Mononuclear cell (primary cell): ENCODE measurements around the gene OR52L1. TPM values are rescaled to one million over a fixed set of nuclear protein-coding genes. Genes with fewer than 3 reads are reported as not detected.

ENCODE experiments used
- H3K27me3 ChIP-seq: 2 replicates; pipeline ENCODE4 v1.6.0; 2011; ENCODE audit warnings: low read length, control low read depth; ENCODE audit not compliant: insufficient read depth
- H3K4me1 ChIP-seq: 2 replicates; pipeline ENCODE4 v1.5.1; 2011; ENCODE audit warnings: mild to moderate bottlenecking, low read length, control low read depth; ENCODE audit not compliant: insufficient read depth
- H3K4me3 ChIP-seq: 2 replicates; pipeline ENCODE4 v1.5.1; 2011; ENCODE audit warnings: mild to moderate bottlenecking, low read length, moderate library complexity
- H3K9me3 ChIP-seq: 2 replicates; pipeline ENCODE4 v1.5.1; 2011; ENCODE audit warnings: low read depth, mild to moderate bottlenecking, control low read depth, low read length
- total RNA-seq: library from RNA; depleted of rRNA; stranded (reverse); fragments of >200 nt; gene quantifications from one replicate; pipeline ENCODE4 v1.2.3, GENCODE V29; 2012

Gene OR52L1
- total RNA-seq, result not detected

- H3K4me1 ChIP-seq, result no peaks in the 10 kb centered on the region
- H3K27me3 ChIP-seq, result peaks cover 3% of the 10 kb centered on the region
- no peak within 1 kb of the TSS for H3K4me3 ChIP-seq
- no peaks in the 10 kb centered on the region for H3K9me3 ChIP-seq
Observed at GRCh38 chr11:5986885-5987284, at the start of gene OR52L1. Gene OR52L1 (minus strand): TSS chr11:5986985. CDS start chr11:5986930, 55 bp downstream.

GRCh38 chr11:6030708-6031405 lies 44.1 kb upstream of the OR52L1 start, which contains the start of gene OR56A1:
Gene OR56A1 (minus strand): TSS chr11:6030758. CDS start chr11:6027692, 3,066 bp downstream.
- H3K9me3 ChIP-seq, result no peaks in the 10 kb centered on the region
- H3K4me1 ChIP-seq, result no peaks in the 10 kb centered on the region
- no peak within 1 kb of the TSS for H3K4me3 ChIP-seq
- peaks cover 13% of the 10 kb centered on the region for H3K27me3 ChIP-seq

- no peaks in the 10 kb centered on the region for H3K9me3 ChIP-seq
- H3K27me3 ChIP-seq, result peaks cover 2% of the 10 kb centered on the region
- peaks cover 4% of the 10 kb centered on the region for H3K4me1 ChIP-seq
- no peak overlapping the region for H3K4me3 ChIP-seq
Observed at GRCh38 chr11:6027501-6027900, 40.7 kb upstream of the OR52L1 start.

GRCh38 chr11:6025056-6025455 lies 38.3 kb upstream of the OR52L1 start:
- Histone ChIP-seq H3K27me3 (peaks cover 2% of the 10 kb centered on the region), H3K9me3 (no peaks in the 10 kb centered on the region), H3K4me1 (peaks cover 4% of the 10 kb centered on the region), H3K4me3 (no peak overlapping the region)

- Histone ChIP-seq H3K4me3 (no peak overlapping the region), H3K4me1 (peaks cover 4% of the 10 kb centered on the region), H3K9me3 (no peaks in the 10 kb centered on the region), H3K27me3 (peaks cover 14% of the 10 kb centered on the region)
Observed at GRCh38 chr11:6022956-6023355, 36.2 kb upstream of the OR52L1 start.

GRCh38 chr11:6013042-6013441 lies 26.3 kb upstream of the OR52L1 start:
- Histone ChIP-seq H3K9me3 (no peaks in the 10 kb centered on the region), H3K27me3 (peaks cover 13% of the 10 kb centered on the region), H3K4me1 (peaks cover 9% of the 10 kb centered on the region), H3K4me3 (no peak overlapping the region)

- no peaks in the 10 kb centered on the region for H3K9me3 ChIP-seq
- peaks cover 9% of the 10 kb centered on the region for H3K4me1 ChIP-seq
- H3K27me3 ChIP-seq, result peaks cover 7% of the 10 kb centered on the region
- H3K4me3 ChIP-seq, result no peak overlapping the region
Observed at GRCh38 chr11:6012035-6012668, 25.4 kb upstream of the OR52L1 start.

- H3K4me1 ChIP-seq, result peaks cover 3% of the 10 kb centered on the region
- no peak within 1 kb of the TSS for H3K4me3 ChIP-seq
- H3K9me3 ChIP-seq, result no peaks in the 10 kb centered on the region
- H3K27me3 ChIP-seq, result peaks cover 6% of the 10 kb centered on the region
Observed at GRCh38 chr11:6006846-6007245, 20.1 kb upstream of the OR52L1 start, which contains the start of gene OR56A4. Gene OR56A4 (minus strand): TSS chr11:6006946. CDS start chr11:6002992, 3,954 bp downstream.

GRCh38 chr11:6006395-6006794 lies 19.6 kb upstream of the OR52L1 start:
- H3K4me3 ChIP-seq, result no peak overlapping the region

GRCh38 chr11:6002202-6002699 lies 15.5 kb upstream of the OR52L1 start:
- Histone ChIP-seq H3K4me1 (no peaks in the 10 kb centered on the region), H3K4me3 (no peak overlapping the region), H3K9me3 (no peaks in the 10 kb centered on the region), H3K27me3 (peaks cover 2% of the 10 kb centered on the region)

More at GRCh38 chr11:6006395-6006794, 19.6 kb upstream of the OR52L1 start:
- Histone ChIP-seq H3K9me3 (no peaks in the 10 kb centered on the region), H3K4me1 (no peaks in the 10 kb centered on the region), H3K27me3 (peaks cover 6% of the 10 kb centered on the region)

- H3K4me1 ChIP-seq, result no peaks in the 10 kb centered on the region
- no peaks in the 10 kb centered on the region for H3K9me3 ChIP-seq
- no peak overlapping the region for H3K4me3 ChIP-seq
- H3K27me3 ChIP-seq, result peaks cover 2% of the 10 kb centered on the region
Observed at GRCh38 chr11:5994791-5995190, 8.0 kb upstream of the OR52L1 start.

GRCh38 chr11:5992604-5993251 lies 5.9 kb upstream of the OR52L1 start:
- H3K4me3 ChIP-seq, result no peak overlapping the region
- H3K4me1 ChIP-seq, result no peaks in the 10 kb centered on the region
- H3K9me3 ChIP-seq, result no peaks in the 10 kb centered on the region
- peaks cover 3% of the 10 kb centered on the region for H3K27me3 ChIP-seq

GRCh38 chr11:5992150-5992549 lies 5.4 kb upstream of the OR52L1 start:
- no peaks in the 10 kb centered on the region for H3K9me3 ChIP-seq
- H3K4me3 ChIP-seq, result no peak overlapping the region
- H3K4me1 ChIP-seq, result no peaks in the 10 kb centered on the region
- H3K27me3 ChIP-seq, result peaks cover 3% of the 10 kb centered on the region

GRCh38 chr11:5989203-5989602 lies 2.4 kb upstream of the OR52L1 start:
- H3K9me3 ChIP-seq, result no peaks in the 10 kb centered on the region
- H3K4me3 ChIP-seq, result no peak overlapping the region
- H3K4me1 ChIP-seq, result no peaks in the 10 kb centered on the region
- H3K27me3 ChIP-seq, result peaks cover 3% of the 10 kb centered on the region

- peaks cover 7% of the 10 kb centered on the region for H3K9me3 ChIP-seq
- no peaks in the 10 kb centered on the region for H3K27me3 ChIP-seq
- no peaks in the 10 kb centered on the region for H3K4me1 ChIP-seq
- no peak overlapping the region for H3K4me3 ChIP-seq
Observed at GRCh38 chr11:5983443-5983842, 3.3 kb downstream of the OR52L1 start.
